ENCODE results near the gene ZNF224. TPM values are rescaled to one million over a fixed set of nuclear protein-coding genes. Genes with fewer than 3 reads are reported as not detected.

The ZNF224 gene
- total RNA-seq, 1 donor from 2014 or later, result 20.1 TPM

- H3K27ac Mint-ChIP-seq (ENCODE audit: unreplicated experiment), result no peak overlapping the region
- no peak for DNase-seq
Observed at GRCh38 chr19:44156475-44156874, 62.3 kb downstream of the ZNF224 start.

More at GRCh38 chr19:44156475-44156874, 62.3 kb downstream of the ZNF224 start:
- no peaks in the 10 kb centered on the region for H3K4me1 Mint-ChIP-seq (ENCODE audit: low read depth, unreplicated experiment)
- H3K36me3 Mint-ChIP-seq (ENCODE audit: unreplicated experiment), result peaks cover 55% of the 10 kb centered on the region
- H3K9me3 Mint-ChIP-seq (ENCODE audit: unreplicated experiment), result peaks cover 14% of the 10 kb centered on the region
- no peak overlapping the region for H3K4me3 Mint-ChIP-seq (ENCODE audit: unreplicated experiment)
- no peak for TF ChIP-seq CTCF (IDR thresholded peaks at IDR 0.05; ENCODE audit: partially characterized antibody, unreplicated experiment)
- H3K27me3 Mint-ChIP-seq (ENCODE audit: unreplicated experiment), result no peaks in the 10 kb centered on the region

Other genes with a start within 250 kb of the ZNF224 start
- gene ZNF404, start 210.4 kb upstream of the ZNF224 start, total RNA-seq (ENCODE audit: unreplicated experiment), result 3.0 TPM
- gene ZNF45, start 159.1 kb upstream of the ZNF224 start, total RNA-seq (ENCODE audit: unreplicated experiment), result 12.1 TPM
- gene ZNF221, start 143.1 kb upstream of the ZNF224 start, total RNA-seq (ENCODE audit: unreplicated experiment), result 16.1 TPM
- 12.3 TPM for gene ZNF155, start 110.2 kb upstream of the ZNF224 start, total RNA-seq (ENCODE audit: unreplicated experiment)
- 2.8 TPM for gene ZNF230, start 91.4 kb upstream of the ZNF224 start, total RNA-seq (ENCODE audit: unreplicated experiment)
- gene ZNF222, start 69.0 kb upstream of the ZNF224 start, total RNA-seq (ENCODE audit: unreplicated experiment), result 12.2 TPM
- gene ZNF223, start 42.3 kb upstream of the ZNF224 start, total RNA-seq (ENCODE audit: unreplicated experiment), result 7.6 TPM
- 3.9 TPM for gene ZNF284, start 22.2 kb upstream of the ZNF224 start, total RNA-seq (ENCODE audit: unreplicated experiment)
- 7.1 TPM for gene ZNF225, start 19.0 kb downstream of the ZNF224 start, total RNA-seq (ENCODE audit: unreplicated experiment)
- gene ZNF234, start 47.2 kb downstream of the ZNF224 start, total RNA-seq (ENCODE audit: unreplicated experiment), result 19.2 TPM
- 27.9 TPM for gene ZNF226, start 70.7 kb downstream of the ZNF224 start, total RNA-seq (ENCODE audit: unreplicated experiment)
- gene ZNF227, start 118.2 kb downstream of the ZNF224 start, total RNA-seq (ENCODE audit: unreplicated experiment), result 26.4 TPM
- 5.8 TPM for gene ZNF233, start 165.5 kb downstream of the ZNF224 start, total RNA-seq (ENCODE audit: unreplicated experiment)
- gene ZNF235, start 210.7 kb downstream of the ZNF224 start, total RNA-seq (ENCODE audit: unreplicated experiment), result 14.4 TPM